Neuronal stem cell (in vitro differentiated cells): ENCODE results near the gene SCYGR3.
"Not testable (repeated sequence)": the region's sequence is repeated elsewhere in the genome, so short reads cannot be mapped to it uniquely, and the experiment has no call there.

Source experiments
- DNase-seq: peaks from one replicate; pipeline ENCODE4 v3.0.0-alpha.2; 2013; ENCODE audit warnings: low spot score
- H2AFZ ChIP-seq: one replicate; pipeline ENCODE4 v1.6.1; 2013; ENCODE audit warnings: mild to moderate bottlenecking, low read length, inconsistent platforms
- H2AK5ac ChIP-seq: 2 replicates; pipeline ENCODE4 v1.6.1; 2013; ENCODE audit warnings: low read depth, mild to moderate bottlenecking, inconsistent platforms, low read length, moderate library complexity, mixed read lengths
- H2BK120ac ChIP-seq: 2 replicates; pipeline ENCODE4 v1.6.1; 2013; ENCODE audit warnings: low read depth, mild to moderate bottlenecking, inconsistent platforms, low read length, moderate library complexity, mixed read lengths
- H2BK12ac ChIP-seq: one replicate; pipeline ENCODE4 v1.6.1; 2013; ENCODE audit warnings: low read length, inconsistent platforms
- H2BK15ac ChIP-seq: 2 replicates; pipeline ENCODE4 v1.6.1; 2013; ENCODE audit warnings: mild to moderate bottlenecking, low read length, inconsistent platforms, mixed read lengths
- H2BK5ac ChIP-seq: one replicate; pipeline ENCODE4 v1.6.1; 2013; ENCODE audit warnings: inconsistent platforms, mild to moderate bottlenecking, low read length, moderate library complexity
- H3K14ac ChIP-seq: one replicate; pipeline ENCODE4 v1.6.1; 2013; ENCODE audit warnings: low read length, inconsistent platforms
- H3K18ac ChIP-seq: 2 replicates; pipeline ENCODE4 v1.6.1; 2013; ENCODE audit warnings: low read length, inconsistent platforms
- H3K23ac ChIP-seq: 2 replicates; pipeline ENCODE4 v1.6.1; 2013; ENCODE audit warnings: low read depth, mild to moderate bottlenecking, mixed read lengths, low read length, inconsistent platforms; ENCODE audit not compliant: poor library complexity
- H3K27ac ChIP-seq: replicated peaks from 3 replicates; pipeline ENCODE4 v1.5.1; 2013; ENCODE audit warnings: low read length, inconsistent platforms
- H3K27me3 ChIP-seq, 3 experiments: 2 replicates each; pipeline ENCODE4 v1.6.1; 2013; ENCODE audit warnings: low read length in 3 of 3, mild to moderate bottlenecking in 2 of 3, inconsistent platforms in 1 of 3, low read depth in 1 of 3, mixed read lengths in 1 of 3, moderate library complexity in 1 of 3; ENCODE audit not compliant: control insufficient read depth in 3 of 3, insufficient read depth in 3 of 3
- H3K36me3 ChIP-seq, 2 donors: replicated peaks in 1 of 2; 2 replicates each; pipeline ENCODE4 v1.6.1; 2013; ENCODE audit warnings: low read length in 2 of 2; ENCODE audit not compliant: control insufficient read depth in 2 of 2, insufficient read depth in 2 of 2
- H3K4ac ChIP-seq: 2 replicates; pipeline ENCODE4 v1.6.1; 2013; ENCODE audit warnings: inconsistent platforms, mild to moderate bottlenecking, low read length, moderate library complexity
- H3K4me1 ChIP-seq, 2 donors: 1 replicate in 1 of 2; 2 replicates in 1 of 2; pipeline ENCODE4 v1.6.1; 2013; ENCODE audit warnings: low read length in 2 of 2, low read depth in 1 of 2; ENCODE audit not compliant: control insufficient read depth in 2 of 2, insufficient read depth in 1 of 2
- H3K4me2 ChIP-seq: one replicate; pipeline ENCODE4 v1.6.1; 2013; ENCODE audit warnings: mild to moderate bottlenecking, low read length, inconsistent platforms; ENCODE audit not compliant: insufficient read depth, poor library complexity, severe bottlenecking
- H3K4me3 ChIP-seq, 2 donors: 2 replicates each; pipeline ENCODE4 v1.5.1; 2013; ENCODE audit warnings: low read length in 2 of 2, mild to moderate bottlenecking in 2 of 2, inconsistent platforms in 1 of 2, moderate library complexity in 1 of 2
- H3K79me1 ChIP-seq: one replicate; pipeline ENCODE4 v1.6.1; 2013; ENCODE audit warnings: low read depth, mild to moderate bottlenecking, inconsistent platforms, low read length, moderate library complexity
- H3K9ac ChIP-seq: one replicate; pipeline ENCODE4 v1.6.1; 2013; ENCODE audit warnings: mild to moderate bottlenecking, low read depth, low read length, inconsistent platforms; ENCODE audit not compliant: poor library complexity
- H3K9me3 ChIP-seq, 2 donors: replicated peaks in 1 of 2; 2 replicates each; pipeline versions ENCODE3 to v1.6.1; 2013; ENCODE audit warnings: low read length in 2 of 2, mild to moderate bottlenecking in 2 of 2, inconsistent platforms in 1 of 2, low read depth in 1 of 2, mixed read lengths in 1 of 2, moderate library complexity in 1 of 2; ENCODE audit not compliant: control insufficient read depth in 2 of 2, insufficient read depth in 1 of 2
- H4K8ac ChIP-seq: one replicate; pipeline ENCODE4 v1.6.1; 2013; ENCODE audit warnings: low read depth, mild to moderate bottlenecking, inconsistent platforms, low read length, moderate library complexity
- H4K91ac ChIP-seq: one replicate; pipeline ENCODE4 v1.6.1; 2013; ENCODE audit warnings: low read length, low read depth, mild to moderate bottlenecking, inconsistent platforms; ENCODE audit not compliant: poor library complexity
- WGBS, 2 donors: extraction: QIAGEN DNeasy Blood & Tissue Kit; methylation state at CpG; one replicate each; pipeline ENCODE4 v1.1.7; 2013; ENCODE audit warnings: missing lambda C conversion rate in 2 of 2, mixed read lengths in 1 of 2; ENCODE audit not compliant: insufficient read length in 2 of 2, insufficient replicate concordance in 1 of 2; ENCODE audit errors: extremely low coverage in 2 of 2; 5-methylcytosine and 5-hydroxymethylcytosine counted together

Gene SCYGR3

GRCh38 chr2:227602358-227602757, 12.3 kb downstream of the SCYGR3 start:
- no peak overlapping the region for H3K23ac ChIP-seq
- H3K14ac ChIP-seq: no peak overlapping the region
- no peak overlapping the region for H2AK5ac ChIP-seq
- no peak overlapping the region for H3K4me3 ChIP-seq
- no peak overlapping the region for H2BK5ac ChIP-seq
- peaks cover 2% of the 10 kb centered on the region for H3K79me1 ChIP-seq
- no peaks in the 10 kb centered on the region for H3K27me3 ChIP-seq
- no peak overlapping the region for H4K91ac ChIP-seq
- no peaks in the 10 kb centered on the region for H3K9me3 ChIP-seq
- no peak for DNase-seq
- no CpG with 5 or more reads among the region's 3 CpGs for WGBS, 2 donors
- H3K27ac ChIP-seq: no peak overlapping the region
- H2BK120ac ChIP-seq: no peak overlapping the region
- no peak overlapping the region for H4K8ac ChIP-seq
- peaks cover 0 to 5% of the 10 kb centered on the region in 2 donors for H3K4me1 ChIP-seq
- H3K9ac ChIP-seq: no peak overlapping the region
- H3K18ac ChIP-seq: no peak overlapping the region
- H3K36me3 ChIP-seq: no peaks in the 10 kb centered on the region
- no peak overlapping the region for H3K4ac ChIP-seq
- H3K4me2 ChIP-seq: no peak overlapping the region
- no peak overlapping the region for H2BK15ac ChIP-seq
- no peak overlapping the region for H2BK12ac ChIP-seq
- no peak overlapping the region for H2AFZ ChIP-seq

- H2BK15ac ChIP-seq, H4K8ac ChIP-seq, H3K4me3 ChIP-seq, H3K4ac ChIP-seq, H3K36me3 ChIP-seq, H3K14ac ChIP-seq, H3K27me3 ChIP-seq, H4K91ac ChIP-seq, H3K9me3 ChIP-seq, H2BK120ac ChIP-seq, H3K4me1 ChIP-seq, DNase-seq, H2BK5ac ChIP-seq, H3K27ac ChIP-seq, H2AK5ac ChIP-seq, H3K4me2 ChIP-seq, H3K79me1 ChIP-seq, H2AFZ ChIP-seq: not testable (repeated sequence)
- Histone ChIP-seq H2BK12ac (peak within 1 kb of the TSS; percentile 10), H3K23ac (peak within 1 kb of the TSS; percentile 43), H3K9ac (peak within 1 kb of the TSS; percentile 60), H3K18ac (peak within 1 kb of the TSS; percentile 90)
- no CpG with 5 or more reads among the region's 16 CpGs for whole genome bisulfite sequencing, 2 donors
These were observed 15.7 kb downstream of the SCYGR3 start, which contains the start of gene SCYGR2 for GRCh38 chr2:227598835-227599503. Gene SCYGR2, plus strand, starts transcription at chr2:227598893. Its CDS starts 0 bp downstream, at chr2:227598893.

- Histone ChIP-seq H3K4me2 (no peak overlapping the region), H3K79me1 (peaks cover 2% of the 10 kb centered on the region), H4K8ac (no peak overlapping the region), H2BK5ac (no peak overlapping the region), H3K9me3 (no peaks in the 10 kb centered on the region), H2BK15ac (no peak overlapping the region), H3K4me3 (no peak overlapping the region), H3K9ac (no peak overlapping the region), H3K23ac (no peak overlapping the region), H3K27me3 (no peaks in the 10 kb centered on the region), H2AFZ (no peak overlapping the region), H2AK5ac (no peak overlapping the region), H4K91ac (no peak overlapping the region), H3K27ac (no peak overlapping the region), H3K4me1 (peaks cover 0 to 5% of the 10 kb centered on the region in 2 donors), H3K4ac (no peak overlapping the region), H3K18ac (no peak overlapping the region), H3K14ac (no peak overlapping the region), H2BK120ac (no peak overlapping the region), H3K36me3 (no peaks in the 10 kb centered on the region), H2BK12ac (no peak overlapping the region)
- DNase-seq: no peak
- WGBS, 2 donors: no CpG with 5 or more reads among the region's 4 CpGs
These were observed 16.6 kb downstream of the SCYGR3 start for GRCh38 chr2:227597998-227598397.

GRCh38 chr2:227597036-227597435, 17.6 kb downstream of the SCYGR3 start:
- H2BK5ac ChIP-seq: no peak overlapping the region
- no peaks in the 10 kb centered on the region for H3K36me3 ChIP-seq
- no peak overlapping the region for H3K27ac ChIP-seq

More at GRCh38 chr2:227597036-227597435, 17.6 kb downstream of the SCYGR3 start:
- DNase-seq: no peak
- H3K14ac ChIP-seq: no peak overlapping the region
- H2BK12ac ChIP-seq: no peak overlapping the region
- no peak overlapping the region for H2AFZ ChIP-seq
- H3K18ac ChIP-seq: no peak overlapping the region
- H3K27me3 ChIP-seq: no peaks in the 10 kb centered on the region
- H3K9me3 ChIP-seq: no peaks in the 10 kb centered on the region
- H3K4me3 ChIP-seq: no peak overlapping the region
- H3K4ac ChIP-seq: no peak overlapping the region
- no peak overlapping the region for H4K91ac ChIP-seq
- no peak overlapping the region for H3K4me2 ChIP-seq
- H4K8ac ChIP-seq: no peak overlapping the region
- peaks cover 2% of the 10 kb centered on the region for H3K79me1 ChIP-seq
- H3K23ac ChIP-seq: no peak overlapping the region
- no peak overlapping the region for H2AK5ac ChIP-seq
- H3K9ac ChIP-seq: no peak overlapping the region
- peaks cover 0 to 5% of the 10 kb centered on the region in 2 donors for H3K4me1 ChIP-seq
- H2BK15ac ChIP-seq: no peak overlapping the region
- H2BK120ac ChIP-seq: no peak overlapping the region
